ENCODE measurements around the gene ERBB4.

DNA sequence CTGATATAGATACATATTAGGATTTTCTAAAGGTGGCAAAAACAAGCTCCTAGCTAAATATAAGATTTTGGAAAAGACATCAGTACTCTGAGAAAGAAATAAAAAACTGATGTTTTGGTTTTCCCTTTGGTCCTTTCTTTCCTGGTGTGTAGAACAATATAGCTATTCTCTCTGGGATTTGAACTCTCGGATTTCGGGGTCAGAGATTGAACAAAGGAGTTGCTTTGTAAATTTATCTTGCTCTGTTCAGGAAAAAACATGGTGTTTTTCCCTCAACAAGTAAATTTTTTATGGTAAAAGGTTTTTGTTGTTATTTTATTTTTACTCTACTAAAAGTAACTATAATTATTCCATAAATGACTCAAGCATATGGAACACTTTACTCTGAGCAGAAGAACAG is 889.3 kb downstream of the ERBB4 start:
- no peak for TF ChIP-seq CTCF (IDR thresholded peaks at IDR 0.05; ENCODE audit: insufficient read depth, low read depth, low read length)
- no peak for TF ChIP-seq EZH2 (IDR thresholded peaks at IDR 0.05; ENCODE audit: insufficient read depth, low read length)

Measured in astrocyte (in vitro differentiated cells and primary cell).